HL-60 (cell line): ENCODE measurements around the gene WRAP73.

Experiments
- GABPA ChIP-seq: IDR thresholded peaks from 2 replicates; pipeline ENCODE4 v1.6.1; 2012; ENCODE audit warnings: low read depth
- POLR2AphosphoS5 ChIP-seq: IDR thresholded peaks from 2 replicates; pipeline ENCODE4 v1.6.1; 2012; ENCODE audit warnings: low read depth
- SPI1 ChIP-seq: IDR thresholded peaks from 2 replicates; pipeline ENCODE4 v1.6.1; 2012; ENCODE audit warnings: low read depth, mild to moderate bottlenecking, borderline replicate concordance
- TF ChIP-seq, protein P1 (sequence below): IDR thresholded peaks from one replicate; pipeline ENCODE4 v1.5.1; 2011; ENCODE audit warnings: low read length, control low read depth, inconsistent platforms; ENCODE audit not compliant: insufficient read depth
- TF ChIP-seq, protein P2 (sequence below): IDR thresholded peaks from 2 replicates; pipeline ENCODE4 v1.6.1; 2012; ENCODE audit warnings: low read depth; ENCODE audit not compliant: insufficient replicate concordance

DNA sequence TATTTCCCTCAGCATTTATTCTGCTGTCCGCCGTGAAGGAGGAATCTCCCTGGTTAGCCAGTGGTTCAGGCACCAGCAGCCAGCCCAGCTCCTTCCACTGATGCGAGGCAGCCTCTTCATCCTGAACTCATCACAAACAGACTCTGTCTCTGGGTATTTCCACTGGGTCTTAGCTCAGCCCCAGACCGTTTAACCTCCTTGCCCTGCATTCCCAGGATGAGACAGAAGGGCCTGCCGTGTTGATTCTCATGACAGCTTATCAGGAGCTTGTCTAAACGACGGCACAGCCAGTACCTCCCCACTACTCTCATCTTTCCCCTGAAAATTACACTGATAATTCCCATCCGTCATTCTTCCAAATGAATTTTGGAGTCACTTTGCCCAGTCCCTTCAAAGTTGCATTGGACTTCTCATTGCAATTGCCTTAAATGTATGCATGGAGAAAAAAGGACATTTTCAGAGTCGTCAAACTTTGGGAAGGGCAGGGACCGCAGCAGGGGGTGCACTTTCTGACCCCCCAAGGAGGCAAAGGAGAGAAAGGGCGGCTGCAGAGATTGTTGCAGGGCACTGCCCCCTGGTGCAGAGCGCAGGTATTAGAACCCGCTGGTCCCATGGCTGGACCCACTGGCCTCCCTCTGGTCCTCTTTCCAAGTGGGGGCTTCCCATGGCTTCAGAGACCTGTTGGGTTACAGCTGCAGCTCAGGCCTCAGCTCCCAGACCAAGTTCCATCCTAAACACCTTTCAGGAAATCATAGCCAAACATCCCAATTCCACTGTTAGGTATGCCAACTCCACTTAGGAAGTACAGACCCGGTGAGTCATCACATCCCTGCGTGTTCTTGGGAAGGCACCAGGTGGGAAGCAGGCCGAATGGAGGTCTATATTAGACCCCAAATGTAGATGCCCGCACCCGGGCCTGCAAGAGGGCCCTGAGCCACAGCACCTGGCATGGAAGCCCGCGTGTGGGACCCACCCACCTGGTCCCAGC lies 34.9 kb downstream of the WRAP73 start:
- TF ChIP-seq POLR2AphosphoS5 (no peak), GABPA (no peak), SPI1 (no peak)
- TF ChIP-seq, protein P1, sequence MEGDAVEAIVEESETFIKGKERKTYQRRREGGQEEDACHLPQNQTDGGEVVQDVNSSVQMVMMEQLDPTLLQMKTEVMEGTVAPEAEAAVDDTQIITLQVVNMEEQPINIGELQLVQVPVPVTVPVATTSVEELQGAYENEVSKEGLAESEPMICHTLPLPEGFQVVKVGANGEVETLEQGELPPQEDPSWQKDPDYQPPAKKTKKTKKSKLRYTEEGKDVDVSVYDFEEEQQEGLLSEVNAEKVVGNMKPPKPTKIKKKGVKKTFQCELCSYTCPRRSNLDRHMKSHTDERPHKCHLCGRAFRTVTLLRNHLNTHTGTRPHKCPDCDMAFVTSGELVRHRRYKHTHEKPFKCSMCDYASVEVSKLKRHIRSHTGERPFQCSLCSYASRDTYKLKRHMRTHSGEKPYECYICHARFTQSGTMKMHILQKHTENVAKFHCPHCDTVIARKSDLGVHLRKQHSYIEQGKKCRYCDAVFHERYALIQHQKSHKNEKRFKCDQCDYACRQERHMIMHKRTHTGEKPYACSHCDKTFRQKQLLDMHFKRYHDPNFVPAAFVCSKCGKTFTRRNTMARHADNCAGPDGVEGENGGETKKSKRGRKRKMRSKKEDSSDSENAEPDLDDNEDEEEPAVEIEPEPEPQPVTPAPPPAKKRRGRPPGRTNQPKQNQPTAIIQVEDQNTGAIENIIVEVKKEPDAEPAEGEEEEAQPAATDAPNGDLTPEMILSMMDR, result peak; percentile 41
- TF ChIP-seq, protein P2, sequence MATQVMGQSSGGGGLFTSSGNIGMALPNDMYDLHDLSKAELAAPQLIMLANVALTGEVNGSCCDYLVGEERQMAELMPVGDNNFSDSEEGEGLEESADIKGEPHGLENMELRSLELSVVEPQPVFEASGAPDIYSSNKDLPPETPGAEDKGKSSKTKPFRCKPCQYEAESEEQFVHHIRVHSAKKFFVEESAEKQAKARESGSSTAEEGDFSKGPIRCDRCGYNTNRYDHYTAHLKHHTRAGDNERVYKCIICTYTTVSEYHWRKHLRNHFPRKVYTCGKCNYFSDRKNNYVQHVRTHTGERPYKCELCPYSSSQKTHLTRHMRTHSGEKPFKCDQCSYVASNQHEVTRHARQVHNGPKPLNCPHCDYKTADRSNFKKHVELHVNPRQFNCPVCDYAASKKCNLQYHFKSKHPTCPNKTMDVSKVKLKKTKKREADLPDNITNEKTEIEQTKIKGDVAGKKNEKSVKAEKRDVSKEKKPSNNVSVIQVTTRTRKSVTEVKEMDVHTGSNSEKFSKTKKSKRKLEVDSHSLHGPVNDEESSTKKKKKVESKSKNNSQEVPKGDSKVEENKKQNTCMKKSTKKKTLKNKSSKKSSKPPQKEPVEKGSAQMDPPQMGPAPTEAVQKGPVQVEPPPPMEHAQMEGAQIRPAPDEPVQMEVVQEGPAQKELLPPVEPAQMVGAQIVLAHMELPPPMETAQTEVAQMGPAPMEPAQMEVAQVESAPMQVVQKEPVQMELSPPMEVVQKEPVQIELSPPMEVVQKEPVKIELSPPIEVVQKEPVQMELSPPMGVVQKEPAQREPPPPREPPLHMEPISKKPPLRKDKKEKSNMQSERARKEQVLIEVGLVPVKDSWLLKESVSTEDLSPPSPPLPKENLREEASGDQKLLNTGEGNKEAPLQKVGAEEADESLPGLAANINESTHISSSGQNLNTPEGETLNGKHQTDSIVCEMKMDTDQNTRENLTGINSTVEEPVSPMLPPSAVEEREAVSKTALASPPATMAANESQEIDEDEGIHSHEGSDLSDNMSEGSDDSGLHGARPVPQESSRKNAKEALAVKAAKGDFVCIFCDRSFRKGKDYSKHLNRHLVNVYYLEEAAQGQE, result no peak
